ENCODE data around the gene SORBS1.

GRCh38 chr10:95431900-95432342 is 129.2 kb downstream of the SORBS1 start:
- no peak for TF ChIP-seq GATA2 (IDR thresholded peaks at IDR 0.05; ENCODE audit: low read depth, low read length)
- TF ChIP-seq GATA3 (IDR thresholded peaks at IDR 0.05; ENCODE audit: low read depth, low read length): no peak

Data from SH-SY5Y (cell line).